Camera-type eye (tissue), 1 donor: Measurements from ENCODE around the gene OR6C70. TPM values are rescaled to one million over a fixed set of nuclear protein-coding genes. Genes with fewer than 3 reads are reported as not detected.

Experiments
- total RNA-seq: library from RNA; depleted of rRNA; stranded (reverse); fragments of >200 nt; gene quantifications from one replicate; pipeline ENCODE4 v1.2.3, GENCODE V29; 2014

OR6C70 gene
- total RNA-seq = not detected

GRCh38 chr12:55470088-55470829 is at the start of gene OR6C70:
TSS of gene OR6C70 (minus strand) at chr12:55470138. CDS start at chr12:55470138, 0 bp downstream.

GRCh38 chr12:55492078-55492477 is 22.1 kb upstream of the OR6C70 start, which contains the start of gene OR6C68:
TSS of gene OR6C68 (plus strand) at chr12:55492378. CDS start at chr12:55492378, 0 bp downstream.

DNA sequence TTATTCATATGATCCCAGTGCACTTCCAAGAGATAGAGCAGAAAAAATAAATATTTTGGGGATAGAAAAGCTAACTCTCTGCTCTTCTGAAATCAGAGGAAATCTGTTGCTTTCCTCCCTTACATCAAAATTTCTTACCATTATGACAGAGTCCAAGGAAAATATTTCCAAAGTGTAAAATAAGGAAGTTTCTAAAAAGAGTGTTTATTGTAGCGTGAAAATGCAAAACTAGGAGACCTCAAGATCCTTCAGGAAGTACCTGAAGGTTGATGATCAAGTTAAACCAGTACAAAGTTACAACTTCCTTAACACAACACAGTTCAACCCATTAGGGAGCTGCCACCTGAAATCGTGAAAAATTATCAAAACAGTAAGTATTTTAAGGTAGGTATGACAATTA is 26.2 kb downstream of the OR6C70 start, which contains the start of gene OR6C2:
OR6C2 (plus strand) TSS at position 301 of the 400 bp plus-strand sequence. CDS start 8,138 bp downstream, outside the sequence.

DNA sequence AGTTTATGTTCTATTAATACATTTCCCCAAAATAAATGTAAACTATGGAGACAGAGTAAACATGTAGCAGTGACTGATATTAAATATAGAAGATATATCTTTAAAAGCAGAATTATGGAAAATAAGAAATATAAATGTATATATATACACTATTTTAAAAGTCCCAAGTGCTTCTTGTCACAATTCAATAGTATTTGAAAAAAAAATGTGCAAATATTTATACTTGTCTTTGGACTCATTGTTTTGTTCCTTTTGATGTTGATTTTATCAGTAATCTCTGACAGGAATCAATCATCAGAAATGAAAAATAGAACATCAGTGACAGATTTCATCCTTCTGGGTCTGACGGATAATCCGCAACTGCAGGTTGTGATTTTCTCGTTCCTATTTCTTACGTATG is 44.0 kb downstream of the OR6C70 start, which contains the start of gene OR6C76:
OR6C76 (plus strand) TSS at position 301 of the 400 bp plus-strand sequence; CDS start at position 301, 0 bp downstream.

Other genes starting within 250 kb of the OR6C70 start
- gene OR10A7, start 249.1 kb downstream of the OR6C70 start, total RNA-seq = not detected
- not detected for gene OR6C74, start 225.5 kb downstream of the OR6C70 start, total RNA-seq
- not detected for gene OR6C6, start 173.6 kb downstream of the OR6C70 start, total RNA-seq
- not detected for gene OR6C1, start 155.8 kb downstream of the OR6C70 start, total RNA-seq
- gene OR6C3, start 139.4 kb downstream of the OR6C70 start, total RNA-seq = not detected
- gene OR6C75, start 107.2 kb downstream of the OR6C70 start, total RNA-seq = not detected
- not detected for gene OR6C65, start 69.6 kb downstream of the OR6C70 start, total RNA-seq
- gene OR6C76, start 43.9 kb downstream of the OR6C70 start, total RNA-seq = not detected
- gene OR6C2, start 26.1 kb downstream of the OR6C70 start, total RNA-seq = not detected
- gene OR6C68, start 22.2 kb upstream of the OR6C70 start, total RNA-seq = not detected
- gene OR6C4, start 79.5 kb upstream of the OR6C70 start, total RNA-seq = not detected
- not detected for gene OR2AP1, start 102.3 kb upstream of the OR6C70 start, total RNA-seq
- not detected for gene OR10P1, start 166.8 kb upstream of the OR6C70 start, total RNA-seq
- gene ITGA7, start 237.8 kb upstream of the OR6C70 start, total RNA-seq = 54.5 TPM
- gene BLOC1S1, start 245.9 kb upstream of the OR6C70 start, total RNA-seq = 95.7 TPM